Neural cell (in vitro differentiated cells): ENCODE data around the gene NXPH3. TPM values are rescaled to one million over a fixed set of nuclear protein-coding genes. Genes with fewer than 3 reads are reported as not detected.

ENCODE experiments used
- H2AFZ ChIP-seq: fragments of 200-600, 300-800 bp; sonication (generic), shearing (Covaris generic); 2 replicates; pipeline ENCODE4 v1.6.0; 2014; ENCODE audit warnings: low read depth, mild to moderate bottlenecking, antibody characterized with exemption, low read length, moderate library complexity
- H3F3A ChIP-seq: fragments of 200-600 bp; shearing (Covaris generic); 2 replicates; pipeline ENCODE4 v1.6.1; 2016; ENCODE audit warnings: mild to moderate bottlenecking, moderate library complexity, mixed read lengths, antibody characterized with exemption, low read length; ENCODE audit not compliant: insufficient read depth, poor library complexity, severe bottlenecking
- H3K27ac ChIP-seq: fragments of 200-600, 300-800 bp; sonication (generic), shearing (Covaris generic); 2 replicates; pipeline ENCODE4 v1.5.1; 2014; ENCODE audit warnings: mild to moderate bottlenecking, low read length, moderate library complexity
- H3K27me3 ChIP-seq: fragments of 300-800, 200-600 bp; sonication (generic), shearing (Covaris generic); 2 replicates; pipeline ENCODE4 v1.6.0; 2014; ENCODE audit warnings: mild to moderate bottlenecking, low read depth, low read length, moderate library complexity; ENCODE audit not compliant: insufficient read depth
- H3K36me3 ChIP-seq: fragments of 300-800, 200-600 bp; sonication (generic), shearing (Covaris generic); 2 replicates; pipeline ENCODE4 v1.5.1; 2014; ENCODE audit warnings: mild to moderate bottlenecking, antibody characterized with exemption, low read length, moderate library complexity; ENCODE audit not compliant: insufficient read depth
- H3K4me2 ChIP-seq: fragments of 300-800, 200-600 bp; sonication (generic), shearing (Covaris generic); 2 replicates; pipeline ENCODE4 v1.6.0; 2014; ENCODE audit warnings: mild to moderate bottlenecking, low read length
- H3K4me3 ChIP-seq: fragments of 300-800, 200-600 bp; sonication (generic), shearing (Covaris generic); 2 replicates; pipeline ENCODE4 v1.5.1; 2014; ENCODE audit warnings: mild to moderate bottlenecking, low read length, moderate library complexity
- H3K79me2 ChIP-seq: fragments of 200-600 bp; shearing (Covaris generic); replicated peaks from 2 replicates; pipeline ENCODE4 v1.6.0; 2014; ENCODE audit warnings: mild to moderate bottlenecking, low read length, moderate library complexity; ENCODE audit not compliant: insufficient read depth
- H3K9ac ChIP-seq: fragments of 300-800, 200-600 bp; sonication (generic), shearing (Covaris generic); 2 replicates; pipeline ENCODE4 v1.6.1; 2016; ENCODE audit warnings: mild to moderate bottlenecking, low read length, mixed read lengths
- H3K9me2 ChIP-seq: fragments of 200-600 bp; shearing (Covaris generic); 2 replicates; pipeline ENCODE4 v1.6.1; 2016; ENCODE audit warnings: mild to moderate bottlenecking, low read length, mixed read lengths; ENCODE audit not compliant: insufficient read depth
- H3K9me3 ChIP-seq: fragments of 200-600, 300-800 bp; sonication (generic), shearing (Covaris generic); 2 replicates; pipeline ENCODE4 v1.6.1; 2016; ENCODE audit warnings: mild to moderate bottlenecking, mixed run types, low read length, moderate library complexity, mixed read lengths
- H4K20me1 ChIP-seq: fragments of 200-600 bp; shearing (Covaris generic); 2 replicates; pipeline ENCODE4 v1.6.1; 2016; ENCODE audit warnings: mild to moderate bottlenecking, mixed run types; ENCODE audit not compliant: insufficient read depth
- CTCF ChIP-seq: fragments of 450-650 bp; IDR thresholded peaks from 2 replicates; pipeline ENCODE4 v1.5.1; 2014; ENCODE audit warnings: antibody characterized with exemption, mild to moderate bottlenecking, moderate library complexity; ENCODE audit not compliant: poor library complexity, severe bottlenecking
- EP300 ChIP-seq: fragments of 450-650 bp; conservative IDR thresholded peaks from 2 replicates; pipeline ENCODE4 v1.6.1; 2014; ENCODE audit warnings: antibody characterized with exemption, mild to moderate bottlenecking, moderate library complexity; ENCODE audit not compliant: poor library complexity, severe bottlenecking
- EZH2 ChIP-seq: fragments of 200-600, 300-800 bp; shearing (Covaris generic), sonication (generic); IDR thresholded peaks from 2 replicates; pipeline ENCODE4 v1.6.1; 2014; ENCODE audit warnings: antibody characterized with exemption, low read length, borderline replicate concordance, mild to moderate bottlenecking; ENCODE audit not compliant: insufficient read depth, poor library complexity, severe bottlenecking
- MXI1 ChIP-seq: fragments of 450-650 bp; conservative IDR thresholded peaks from 2 replicates; pipeline ENCODE4 v1.6.1; 2014; ENCODE audit warnings: antibody characterized with exemption, mild to moderate bottlenecking; ENCODE audit not compliant: poor library complexity, severe bottlenecking
- POLR2AphosphoS5 ChIP-seq: IDR thresholded peaks from 2 replicates; pipeline ENCODE4 v1.6.1; 2012
- RAD21 ChIP-seq: fragments of 450-650 bp; conservative IDR thresholded peaks from 2 replicates; pipeline ENCODE4 v1.6.1; 2014; ENCODE audit warnings: antibody characterized with exemption, mild to moderate bottlenecking, moderate library complexity
- REST ChIP-seq: IDR thresholded peaks from 2 replicates; pipeline ENCODE4 v1.6.1; 2012; ENCODE audit warnings: borderline replicate concordance
- SMC3 ChIP-seq: fragments of 450-650 bp; conservative IDR thresholded peaks from 2 replicates; pipeline ENCODE4 v1.6.1; 2014; ENCODE audit warnings: antibody characterized with exemption, mild to moderate bottlenecking, moderate library complexity; ENCODE audit not compliant: poor library complexity
- TAF1 ChIP-seq: IDR thresholded peaks from 2 replicates; pipeline ENCODE4 v1.6.1; 2012; ENCODE audit warnings: low read depth
- polyA plus RNA-seq: library from polyadenylated mRNA; depleted of rRNA; stranded (reverse); fragments of >200 nt; gene quantifications from 2 replicates; pipeline ENCODE4 v1.2.3, GENCODE V29; 2014

NXPH3 gene
- polyA plus RNA-seq, 1 donor from 2014 or later, result 2.4 TPM

- Histone ChIP-seq H3K27me3 (peaks cover 55% of the 10 kb centered on the region), H3K9me3 (no peaks in the 10 kb centered on the region), H3K9ac (no peak overlapping the region), H4K20me1 (no peaks in the 10 kb centered on the region), H3K36me3 (no peaks in the 10 kb centered on the region), H3F3A (no peaks in the 10 kb centered on the region), H3K4me3 (no peak overlapping the region), H3K79me2 (no peaks in the 10 kb centered on the region), H2AFZ (no peak overlapping the region), H3K4me2 (no peak overlapping the region), H3K9me2 (no peaks in the 10 kb centered on the region), H3K27ac (no peak overlapping the region)
- TF ChIP-seq EP300 (no peak), REST (no peak), RAD21 (no peak), EZH2 (no peak), POLR2AphosphoS5 (no peak), TAF1 (no peak), SMC3 (no peak), CTCF (no peak), MXI1 (no peak)
These were observed 2.0 kb upstream of the NXPH3 start for GRCh38 chr17:49573510-49574322.

GRCh38 chr17:49574323-49574781 is 1.3 kb upstream of the NXPH3 start:
- H4K20me1 ChIP-seq, result no peaks in the 10 kb centered on the region
- no peak overlapping the region for H2AFZ ChIP-seq
- H3K9me3 ChIP-seq, result no peaks in the 10 kb centered on the region
- no peaks in the 10 kb centered on the region for H3K36me3 ChIP-seq
- no peak overlapping the region for H3K27ac ChIP-seq
- no peak overlapping the region for H3K4me2 ChIP-seq
- H3K4me3 ChIP-seq, result no peak overlapping the region
- peaks cover 55% of the 10 kb centered on the region for H3K27me3 ChIP-seq
- no peaks in the 10 kb centered on the region for H3F3A ChIP-seq
- no peak overlapping the region for H3K9ac ChIP-seq
- TF ChIP-seq EP300, result no peak
- no peak for TF ChIP-seq TAF1
- TF ChIP-seq POLR2AphosphoS5, result no peak
- TF ChIP-seq EZH2, result no peak
- TF ChIP-seq SMC3, result no peak
- no peak for TF ChIP-seq RAD21
- TF ChIP-seq CTCF, result no peak
- no peak for TF ChIP-seq REST
- no peak for TF ChIP-seq MXI1
- no peaks in the 10 kb centered on the region for H3K9me2 ChIP-seq
- H3K79me2 ChIP-seq, result no peaks in the 10 kb centered on the region
